CD4-positive, alpha-beta memory T cell (primary cell): ENCODE data around the gene LGR6. TPM values are rescaled to one million over a fixed set of nuclear protein-coding genes. Genes with fewer than 3 reads are reported as not detected.
A peak's percentile ranks its signal among the peaks of the same experiment; 100 is the strongest.

Experiments used
- CTCF ChIA-PET: fragments of 350-600 bp; sonication (Branson Sonifier 250); formaldehyde crosslinking; loops from one replicate; lab custom pipeline; 2021; ENCODE audit warnings: inconsistent platforms; ENCODE audit not compliant: partially characterized antibody; lab: Charles Lee
- POLR2A ChIA-PET: fragments of 350-600 bp; sonication (Branson Sonifier 250); formaldehyde crosslinking; loops from one replicate; lab custom pipeline; 2021; ENCODE audit not compliant: partially characterized antibody; lab: Charles Lee
- DNase-seq, 5 donors: peaks; one replicate each; pipeline versions ENCODE4 v3.0.0 to v3.0.0-alpha.2; 2020 to 2022; ENCODE audit warnings: mixed read lengths in 1 of 5
- H3K27ac ChIP-seq: one replicate; pipeline ENCODE4 v1.7.0; 2013; ENCODE audit warnings: low read depth, low read length
- H3K27me3 ChIP-seq: 2 replicates; pipeline ENCODE4 v1.7.0; 2013; ENCODE audit warnings: mild to moderate bottlenecking, low read length, moderate library complexity; ENCODE audit not compliant: insufficient read depth
- H3K36me3 ChIP-seq: 2 replicates; pipeline ENCODE4 v1.7.0; 2013; ENCODE audit warnings: mild to moderate bottlenecking, low read length, moderate library complexity; ENCODE audit not compliant: insufficient read depth
- H3K4me1 ChIP-seq: 2 replicates; pipeline ENCODE4 v1.7.0; 2013; ENCODE audit warnings: mild to moderate bottlenecking, low read length, moderate library complexity; ENCODE audit not compliant: insufficient read depth
- H3K4me3 ChIP-seq, 2 donors: one replicate each; pipeline ENCODE4 v1.7.0; 2013; ENCODE audit warnings: low read length in 2 of 2, mild to moderate bottlenecking in 1 of 2
- H3K9me3 ChIP-seq, 2 donors: one replicate each; pipeline ENCODE4 v1.7.0; 2013; ENCODE audit warnings: low read length in 2 of 2, control low read depth in 1 of 2; ENCODE audit not compliant: control insufficient read depth in 1 of 2
- H3K27ac Mint-ChIP-seq, 7 donors: one replicate each; pipeline ENCODE4 v1.8.0; 2020 to 2021; ENCODE audit warnings: mixed read lengths in 7 of 7, mild to moderate bottlenecking in 6 of 7, inconsistent platforms in 3 of 7, moderate library complexity in 3 of 7
- H3K27me3 Mint-ChIP-seq, 2 donors: one replicate each; pipeline ENCODE4 v1.8.0; 2020 to 2021; ENCODE audit warnings: mixed read lengths in 2 of 2
- H3K36me3 Mint-ChIP-seq, 2 donors: one replicate each; pipeline ENCODE4 v1.8.0; 2020 to 2021; ENCODE audit warnings: mixed read lengths in 2 of 2, inconsistent platforms in 1 of 2, mild to moderate bottlenecking in 1 of 2
- H3K4me1 Mint-ChIP-seq, 4 donors: one replicate each; pipeline ENCODE4 v1.8.0; 2020 to 2021; ENCODE audit warnings: mixed read lengths in 4 of 4, mild to moderate bottlenecking in 1 of 4
- H3K4me3 Mint-ChIP-seq, 8 donors: one replicate each; pipeline ENCODE4 v1.8.0; 2020 to 2021; ENCODE audit warnings: mixed read lengths in 8 of 8, mild to moderate bottlenecking in 7 of 8, moderate library complexity in 6 of 8, inconsistent platforms in 3 of 8
- H3K9me3 Mint-ChIP-seq, 8 donors: one replicate each; pipeline ENCODE4 v1.8.0; 2020 to 2021; ENCODE audit warnings: mixed read lengths in 8 of 8, mild to moderate bottlenecking in 5 of 8, inconsistent platforms in 3 of 8, moderate library complexity in 1 of 8
- intact Hi-C: fragments of 100-400 bp; cut with micrococcal nuclease; formaldehyde crosslinking; loops from one replicate; pipeline ENCODE4 v1.15.1; 2023
- polyA plus RNA-seq, 2 donors: library from polyadenylated mRNA; unstranded; fragments of 300-500 nt; fragmentation: Illumina TruSeq; gene quantifications; one replicate each; pipeline ENCODE4 v1.2.3, GENCODE V29; 2021
- total RNA-seq, 2 experiments: library from RNA; stranded (reverse); gene quantifications; one replicate each; pipeline ENCODE4 v1.2.3, GENCODE V29; 2021

The LGR6 gene
- total and polyA plus RNA-seq, 4 experiments from 2014 or later, result 0.16 to 0.33 (median 0.17) TPM; not detected in 1

GRCh38 chr1:202153284-202153683, 40.3 kb upstream of the LGR6 start:
- H3K4me1 Mint-ChIP-seq, result peaks cover 29 to 45% (median 37%) of the 10 kb centered on the region in 4 donors
- Histone ChIP-seq H3K27me3 (no peaks in the 10 kb centered on the region), H3K4me3 (no peak overlapping the region), H3K4me1 (peaks cover 43% of the 10 kb centered on the region), H3K36me3 (peaks cover 78% of the 10 kb centered on the region), H3K27ac (peak overlapping the region; percentile 56), H3K9me3 (no peaks in the 10 kb centered on the region)
- H3K9me3 Mint-ChIP-seq, result no peaks in the 10 kb centered on the region
- intact Hi-C loops, result no loop called here
- CTCF ChIA-PET, result interaction anchor here (0.9 to 4.8 kb wide), 5 partner anchors 9 to 40 kb away, joined by 4 to 40 read pairs (median 7); partner anchors contain the start of gene LGR6
- POLR2A ChIA-PET, result interaction anchor here (1.0 to 10.7 kb wide), 3 partner anchors 7 to 12 kb away, joined by 3 to 164 read pairs (median 30); partner anchors contain the start of genes ARL8A and PTPN7
- peaks cover 43 to 75% of the 10 kb centered on the region in 2 donors for H3K36me3 Mint-ChIP-seq
- H3K27me3 Mint-ChIP-seq, result no peaks in the 10 kb centered on the region
- peak overlapping the region; percentile 19 to 90 (median 67) for H3K27ac Mint-ChIP-seq
- no peak for DNase-seq
- H3K4me3 Mint-ChIP-seq, result peak overlapping the region in 1 of 8 donors; percentile 31

- Histone ChIP-seq H3K4me1 (peaks cover 52% of the 10 kb centered on the region), H3K27me3 (no peaks in the 10 kb centered on the region), H3K9me3 (no peaks in the 10 kb centered on the region), H3K4me3 (no peak overlapping the region), H3K27ac (peak overlapping the region; percentile 56), H3K36me3 (peaks cover 74% of the 10 kb centered on the region)
- intact Hi-C loops, result loop anchor here (2.0 kb wide), 1 partner anchor 31 kb away; no protein-coding TSS in a partner anchor
- no peaks in the 10 kb centered on the region for H3K27me3 Mint-ChIP-seq
- POLR2A ChIA-PET, result interaction anchor here (0.6 to 10.7 kb wide), 6 partner anchors 7 to 121 kb away, joined by 3 to 164 read pairs (median 5); partner anchors contain the start of genes ARL8A and PTPN7
- H3K27ac Mint-ChIP-seq, result peak overlapping the region; percentile 72 to 95 (median 90)
- peaks cover 39 to 72% of the 10 kb centered on the region in 2 donors for H3K36me3 Mint-ChIP-seq
- H3K9me3 Mint-ChIP-seq, result no peaks in the 10 kb centered on the region
- CTCF ChIA-PET, result interaction anchor here (0.8 to 4.8 kb wide), 20 partner anchors 8 to 565 kb away, joined by 3 to 40 read pairs (median 4); partner anchors contain the start of gene LGR6
- DNase-seq, result no peak
- H3K4me3 Mint-ChIP-seq, result no peak overlapping the region
- H3K4me1 Mint-ChIP-seq, result peaks cover 32 to 55% (median 44%) of the 10 kb centered on the region in 4 donors
Observed at GRCh38 chr1:202154148-202154765, 39.3 kb upstream of the LGR6 start.

GRCh38 chr1:202154766-202155477, 38.7 kb upstream of the LGR6 start:
- Histone ChIP-seq H3K36me3 (peaks cover 70% of the 10 kb centered on the region), H3K27me3 (no peaks in the 10 kb centered on the region), H3K27ac (peak overlapping the region; percentile 56), H3K9me3 (no peaks in the 10 kb centered on the region), H3K4me3 (no peak overlapping the region), H3K4me1 (peaks cover 55% of the 10 kb centered on the region)
- DNase-seq, result peak; percentile 58 to 70 (median 64)
- peak overlapping the region; percentile 72 to 95 (median 90) for H3K27ac Mint-ChIP-seq
- peaks cover 39 to 75% of the 10 kb centered on the region in 2 donors for H3K36me3 Mint-ChIP-seq
- ChIA-PET POLR2A (interaction anchor here (0.6 to 10.7 kb wide), 6 partner anchors 7 to 120 kb away, joined by 3 to 164 read pairs (median 5); partner anchors contain the start of genes ARL8A and PTPN7), CTCF (interaction anchor here (0.6 to 4.8 kb wide), 26 partner anchors 8 to 565 kb away, joined by 3 to 40 read pairs (median 3); partner anchors contain the start of genes ARL8A and LGR6)
- H3K4me1 Mint-ChIP-seq, result peaks cover 32 to 60% (median 48%) of the 10 kb centered on the region in 4 donors
- no peaks in the 10 kb centered on the region for H3K9me3 Mint-ChIP-seq
- no peaks in the 10 kb centered on the region for H3K27me3 Mint-ChIP-seq
- H3K4me3 Mint-ChIP-seq, result peak overlapping the region in 4 of 8 donors; percentile 26 to 61 (median 39)
- intact Hi-C loops, result loop anchor here (2.0 kb wide), 1 partner anchor 30 kb away; no protein-coding TSS in a partner anchor

- peak in 1 of 5 donors; percentile 50 for DNase-seq
- Mint-ChIP-seq H3K9me3 (no peaks in the 10 kb centered on the region), H3K36me3 (peaks cover 38 to 74% of the 10 kb centered on the region in 2 donors), H3K4me3 (peak overlapping the region in 1 of 8 donors; percentile 11), H3K27ac (peak overlapping the region; percentile 72 to 95 (median 89)), H3K27me3 (no peaks in the 10 kb centered on the region), H3K4me1 (peaks cover 34 to 64% (median 50%) of the 10 kb centered on the region in 4 donors)
- Histone ChIP-seq H3K9me3 (no peaks in the 10 kb centered on the region), H3K4me1 (peaks cover 56% of the 10 kb centered on the region), H3K36me3 (peaks cover 64% of the 10 kb centered on the region), H3K4me3 (no peak overlapping the region), H3K27me3 (no peaks in the 10 kb centered on the region), H3K27ac (peak overlapping the region; percentile 56)
- ChIA-PET CTCF (interaction anchor here (0.6 to 4.8 kb wide), 24 partner anchors 8 to 226 kb away, joined by 3 to 40 read pairs (median 4); partner anchors contain the start of genes ARL8A and LGR6), POLR2A (interaction anchor here (1.3 to 10.7 kb wide), 3 partner anchors 6 to 11 kb away, joined by 7 to 164 read pairs (median 30); partner anchors contain the start of genes ARL8A and PTPN7)
- intact Hi-C loops, result loop anchor here (2.0 kb wide), 1 partner anchor 29 kb away; no protein-coding TSS in a partner anchor
Observed at GRCh38 chr1:202155478-202156021, 38.0 kb upstream of the LGR6 start.

- intact Hi-C loops, result no loop called here
- POLR2A ChIA-PET, result interaction anchor here (1.4 to 10.7 kb wide), 2 partner anchors 8 to 10 kb away, joined by 4 to 164 read pairs; partner anchors contain the start of gene ARL8A
- H3K36me3 ChIP-seq, result peaks cover 54% of the 10 kb centered on the region
- no peak for DNase-seq
- H3K27me3 Mint-ChIP-seq, result no peaks in the 10 kb centered on the region
- peaks cover 30 to 64% of the 10 kb centered on the region in 2 donors for H3K36me3 Mint-ChIP-seq
- H3K4me1 ChIP-seq, result peaks cover 66% of the 10 kb centered on the region
- peak overlapping the region; percentile 39 for H3K27ac ChIP-seq
- H3K4me3 ChIP-seq, result no peak overlapping the region
- no peaks in the 10 kb centered on the region for H3K27me3 ChIP-seq
- CTCF ChIA-PET, result interaction anchor here (1.1 to 4.8 kb wide), 6 partner anchors 9 to 160 kb away, joined by 3 to 40 read pairs (median 19); no protein-coding TSS in a partner anchor
- peak overlapping the region; percentile 72 to 89 (median 86) for H3K27ac Mint-ChIP-seq
- H3K9me3 Mint-ChIP-seq, result no peaks in the 10 kb centered on the region
- peaks cover 44 to 74% (median 53%) of the 10 kb centered on the region in 4 donors for H3K4me1 Mint-ChIP-seq
- no peaks in the 10 kb centered on the region for H3K9me3 ChIP-seq
- H3K4me3 Mint-ChIP-seq, result peak overlapping the region in 4 of 8 donors; percentile 12 to 65 (median 43)
Observed at GRCh38 chr1:202156590-202156989, 37.0 kb upstream of the LGR6 start.

DNA sequence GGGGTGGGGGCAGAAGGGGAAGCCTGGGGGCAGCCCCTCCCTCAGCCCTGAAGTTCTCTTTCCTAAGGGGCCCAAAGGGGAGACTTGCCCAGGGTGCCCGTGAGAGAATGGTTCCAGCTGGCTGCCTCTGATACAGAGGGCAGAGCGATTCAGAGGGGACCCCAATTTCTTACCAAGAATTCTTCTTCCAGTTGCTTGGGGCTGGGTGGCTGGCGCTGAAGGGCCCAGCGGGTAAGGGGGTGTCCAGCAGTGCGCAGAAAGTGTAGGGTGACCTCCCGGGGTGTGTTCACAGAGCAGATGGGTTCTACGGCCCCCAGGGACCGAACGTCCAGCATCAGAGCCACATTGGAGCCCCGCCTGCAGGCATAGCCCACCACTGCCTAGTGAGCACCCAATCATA, 35.7 kb upstream of the LGR6 start:
- ChIA-PET POLR2A (interaction anchor here (10.7 kb wide), 1 partner anchor 12 kb away, joined by 164 read pairs; the partner anchor contains the start of gene ARL8A), CTCF (no interaction called here)
- peak overlapping the region in 1 of 2 donors; percentile 89 for H3K4me3 ChIP-seq
- no peaks in the 10 kb centered on the region for H3K9me3 Mint-ChIP-seq
- no peaks in the 10 kb centered on the region for H3K27me3 ChIP-seq
- peaks cover 53 to 88% (median 66%) of the 10 kb centered on the region in 4 donors for H3K4me1 Mint-ChIP-seq
- no peaks in the 10 kb centered on the region for H3K27me3 Mint-ChIP-seq
- H3K36me3 Mint-ChIP-seq, result peaks cover 30 to 58% of the 10 kb centered on the region in 2 donors
- peaks cover 80% of the 10 kb centered on the region for H3K4me1 ChIP-seq
- peaks cover 41% of the 10 kb centered on the region for H3K36me3 ChIP-seq
- no peaks in the 10 kb centered on the region for H3K9me3 ChIP-seq
- DNase-seq, result no peak
- H3K4me3 Mint-ChIP-seq, result peak overlapping the region in 7 of 8 donors; percentile 45 to 98 (median 94)
- peak overlapping the region; percentile 81 to 99 (median 97) for H3K27ac Mint-ChIP-seq
- peak overlapping the region; percentile 39 for H3K27ac ChIP-seq
- intact Hi-C loops, result no loop called here
